Skeletal muscle cell (primary cell): ENCODE results near the gene PGLYRP4.
"Not testable (repeated sequence)": the region's sequence is repeated elsewhere in the genome, so short reads cannot be mapped to it uniquely, and the experiment has no call there.

Experiments
- DNase-seq: peaks from one replicate; pipeline ENCODE4 v3.0.0-alpha.2; 2010; ENCODE audit warnings: low read depth
- H3K4me3 ChIP-seq: 2 replicates; pipeline ENCODE4 v1.5.1; 2011; ENCODE audit warnings: low read depth, mild to moderate bottlenecking, control low read depth, low read length, moderate library complexity

PGLYRP4 gene

DNA sequence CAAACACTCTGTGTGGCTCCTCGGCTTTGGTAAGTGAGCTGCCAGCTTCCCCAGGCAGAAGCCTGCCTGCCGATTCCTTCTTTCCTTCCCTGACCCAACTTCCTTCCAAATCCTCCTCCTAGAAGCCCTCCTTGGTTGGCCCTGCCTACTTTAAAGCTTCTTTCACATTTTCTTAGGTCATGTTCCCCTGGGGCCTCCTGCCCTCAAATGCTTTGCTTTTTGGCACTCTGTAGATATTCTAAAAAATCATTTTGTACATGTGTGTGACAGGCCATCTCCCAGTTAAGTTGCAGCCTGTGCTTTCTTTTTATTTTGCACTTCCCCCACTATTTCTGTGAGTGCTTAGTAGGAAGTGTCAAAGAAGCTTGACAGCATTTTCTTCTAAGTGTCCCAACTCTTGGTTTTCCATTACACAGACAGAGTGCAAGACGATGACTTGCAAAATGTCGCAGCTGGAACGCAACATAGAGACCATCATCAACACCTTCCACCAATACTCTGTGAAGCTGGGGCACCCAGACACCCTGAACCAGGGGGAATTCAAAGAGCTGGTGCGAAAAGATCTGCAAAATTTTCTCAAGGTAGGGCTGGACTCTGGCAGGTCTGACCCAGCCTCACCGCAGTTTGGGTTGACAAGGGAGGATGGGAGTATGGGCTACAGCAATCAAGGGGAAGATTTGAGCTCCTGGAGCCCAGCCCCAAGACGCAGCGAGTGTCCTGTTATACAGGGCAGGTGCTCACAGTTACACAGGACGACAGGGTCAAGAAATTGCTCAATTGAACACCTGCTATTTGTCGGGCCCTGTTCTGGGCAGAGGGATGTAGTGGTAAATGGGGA, 9.4 kb upstream of the PGLYRP4 start, which contains the start of gene S100A9:
Gene S100A9, plus strand, starts transcription at position 2 of the 838 bp plus-strand sequence. Its CDS starts 430 bp downstream, at position 432.
- no peak within 1 kb of the TSS for H3K4me3 ChIP-seq
- DNase-seq, result no peak

DNA sequence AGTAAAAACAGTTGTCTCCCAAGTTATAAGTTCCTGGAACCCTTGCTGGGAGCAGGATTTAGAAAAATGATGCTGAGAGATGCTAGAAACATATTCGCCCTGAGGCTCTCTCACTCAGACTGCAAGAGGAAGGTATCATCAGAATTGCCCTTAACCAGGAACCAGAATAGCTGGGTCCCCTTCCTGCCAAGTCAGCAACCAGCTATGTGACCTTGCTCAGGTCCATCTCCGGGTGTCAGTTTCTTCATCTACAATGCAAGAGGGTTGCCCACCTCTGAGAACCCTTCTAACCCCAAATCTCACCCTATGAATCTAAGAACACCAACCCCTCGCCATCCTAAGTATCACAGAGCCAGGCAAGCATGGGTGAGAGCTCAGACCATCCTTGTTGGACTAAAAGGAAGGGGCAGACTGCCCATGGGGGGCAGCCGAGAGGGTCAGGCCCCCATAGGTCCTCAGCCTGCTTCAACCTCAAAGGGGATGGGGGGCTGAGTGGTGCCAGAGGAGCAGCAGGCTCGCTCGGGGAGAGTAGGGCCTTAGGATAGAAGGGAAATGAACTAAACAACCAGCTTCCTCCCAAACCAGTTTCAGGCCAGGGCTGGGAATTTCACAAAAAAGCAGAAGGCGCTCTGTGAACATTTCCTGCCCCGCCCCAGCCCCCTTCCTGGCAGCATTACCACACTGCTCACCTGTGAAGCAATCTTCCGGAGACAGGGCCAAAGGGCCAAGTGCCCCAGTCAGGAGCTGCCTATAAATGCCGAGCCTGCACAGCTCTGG, 8.6 kb upstream of the PGLYRP4 start:
- no peak overlapping the region for H3K4me3 ChIP-seq
- no peak for DNase-seq

DNA sequence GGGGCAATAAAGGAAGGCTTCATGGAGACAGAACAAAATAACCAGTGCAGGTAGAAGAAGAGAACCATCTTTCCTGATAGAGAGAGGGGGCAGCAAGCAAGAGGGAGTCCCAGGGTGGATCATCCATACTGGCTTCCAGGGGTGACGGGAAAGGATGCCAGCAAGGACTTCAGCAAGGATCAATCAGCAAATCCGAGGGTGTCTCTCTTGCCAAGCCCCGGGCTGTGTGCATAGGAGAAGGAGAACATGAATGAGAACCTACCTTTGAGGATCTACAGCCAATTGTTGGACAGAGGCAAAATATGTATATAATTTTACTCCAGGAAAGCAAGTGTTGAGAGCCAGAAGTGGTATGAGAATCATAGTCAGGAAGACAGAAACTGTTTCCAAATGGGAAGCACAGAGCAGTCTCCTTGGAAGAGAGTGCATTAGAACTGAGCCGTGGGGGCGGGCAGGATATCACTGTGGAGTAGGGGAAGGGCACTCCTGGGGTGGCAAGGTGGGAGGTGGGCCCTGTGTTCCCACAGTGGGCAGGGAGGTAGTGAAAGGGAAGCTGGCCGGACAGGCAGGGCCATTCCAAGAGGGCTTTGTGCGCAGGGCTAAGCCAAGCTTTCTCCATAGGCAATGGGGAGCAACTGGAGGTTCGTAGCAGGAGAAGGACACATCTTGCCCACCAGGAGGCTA, 7.9 kb upstream of the PGLYRP4 start:
- no peak for DNase-seq
- H3K4me3 ChIP-seq, result no peak overlapping the region

DNA sequence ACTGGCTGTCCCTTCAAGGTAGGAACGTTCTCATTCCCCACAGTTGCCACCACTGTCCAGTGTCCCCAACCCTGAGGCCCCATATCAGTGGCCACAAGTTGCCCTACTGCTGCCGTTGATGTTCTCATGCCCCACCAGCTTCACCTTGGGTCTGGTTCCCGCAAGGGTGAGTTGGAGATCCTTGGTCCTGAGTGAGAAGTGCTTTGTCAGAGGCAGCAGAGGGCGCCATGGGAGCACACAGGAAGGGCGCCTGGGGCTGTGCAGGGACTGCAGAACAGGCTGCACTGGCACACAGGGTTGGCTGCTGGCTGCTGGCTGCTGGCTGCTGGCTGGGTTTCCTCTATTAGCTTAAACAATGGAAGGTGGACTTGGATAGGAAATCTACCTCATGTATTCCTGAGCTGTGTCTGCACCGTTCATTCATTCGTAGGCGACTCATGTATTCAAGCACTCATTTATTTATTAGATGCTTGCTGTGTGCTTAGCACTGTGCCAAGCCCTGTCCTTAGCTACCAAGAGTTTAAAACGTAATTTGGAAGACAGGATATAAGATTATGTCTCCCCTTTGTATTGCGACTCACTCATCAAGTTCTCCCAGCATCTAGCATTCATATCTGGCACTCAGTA, 6.9 kb upstream of the PGLYRP4 start:
- no peak overlapping the region for H3K4me3 ChIP-seq
- DNase-seq, result no peak

DNA sequence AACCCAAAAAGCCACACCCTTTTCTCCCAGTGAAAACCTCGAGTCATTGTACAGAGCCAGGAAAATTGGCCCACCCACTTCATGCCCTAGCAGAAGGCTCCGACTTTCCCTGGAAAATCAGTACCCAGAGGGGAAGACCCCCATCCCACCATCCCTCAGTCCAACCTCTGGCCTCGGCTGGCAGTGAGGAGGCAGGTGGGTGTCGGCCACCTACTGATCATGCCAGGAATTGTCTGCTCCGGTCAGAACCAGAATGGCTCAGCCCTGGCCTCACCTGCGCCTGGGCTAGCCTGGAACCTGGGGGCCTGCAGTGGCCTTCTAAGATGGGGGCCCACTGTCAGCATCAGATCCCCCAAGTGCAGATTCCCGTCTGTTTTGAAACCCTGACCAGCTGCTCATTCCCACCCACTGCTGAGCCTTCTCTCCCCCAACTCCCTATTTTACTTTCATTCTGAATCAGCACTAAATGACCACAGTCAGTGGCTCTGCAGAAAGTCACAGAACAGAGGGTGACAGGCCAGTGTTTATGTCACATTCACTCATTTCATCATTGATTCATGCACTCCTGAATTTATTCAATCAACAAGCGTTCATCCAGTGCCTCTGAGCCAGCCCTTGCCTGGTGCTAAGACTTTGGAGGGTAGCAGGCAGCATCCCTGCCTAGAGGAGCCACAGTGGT, 6.0 kb upstream of the PGLYRP4 start:
- DNase-seq, result no peak
- H3K4me3 ChIP-seq, result no peak overlapping the region

DNA sequence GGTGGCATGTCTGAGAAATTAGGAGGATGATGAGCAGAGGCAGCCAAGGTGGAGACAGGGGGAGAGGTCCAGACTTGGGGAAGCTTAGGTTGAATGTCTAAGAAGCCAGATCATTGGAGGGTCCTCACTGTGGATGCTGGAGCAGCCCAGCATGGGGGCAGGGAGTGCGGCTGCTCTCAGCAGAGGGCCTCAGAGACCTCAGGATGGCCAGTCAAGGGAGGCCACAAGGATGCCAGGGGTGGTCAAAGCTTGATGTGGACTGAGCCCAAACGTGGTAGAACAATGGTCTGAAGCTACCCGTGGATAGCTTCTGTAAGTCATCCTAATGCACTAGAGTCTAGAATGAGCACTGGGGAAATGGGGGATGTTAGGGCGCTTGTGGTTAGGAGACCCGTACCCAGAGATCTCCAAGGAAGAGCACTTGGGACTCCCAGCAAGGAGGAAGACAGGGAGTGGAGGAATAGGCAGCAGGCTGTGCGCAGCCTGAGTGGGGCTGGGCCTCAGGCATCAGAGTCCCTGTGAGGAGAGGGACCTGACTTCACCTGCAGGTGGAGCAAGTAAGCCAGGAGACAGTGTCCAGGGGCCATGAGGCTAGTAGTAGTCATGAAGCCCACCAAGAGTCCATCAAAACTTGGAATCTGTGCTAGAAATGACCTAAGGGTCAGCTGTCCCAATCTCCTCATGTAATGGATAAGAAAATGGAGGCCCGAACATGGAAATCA, 4.7 kb upstream of the PGLYRP4 start:
- no peak for DNase-seq
- H3K4me3 ChIP-seq, result no peak overlapping the region

DNA sequence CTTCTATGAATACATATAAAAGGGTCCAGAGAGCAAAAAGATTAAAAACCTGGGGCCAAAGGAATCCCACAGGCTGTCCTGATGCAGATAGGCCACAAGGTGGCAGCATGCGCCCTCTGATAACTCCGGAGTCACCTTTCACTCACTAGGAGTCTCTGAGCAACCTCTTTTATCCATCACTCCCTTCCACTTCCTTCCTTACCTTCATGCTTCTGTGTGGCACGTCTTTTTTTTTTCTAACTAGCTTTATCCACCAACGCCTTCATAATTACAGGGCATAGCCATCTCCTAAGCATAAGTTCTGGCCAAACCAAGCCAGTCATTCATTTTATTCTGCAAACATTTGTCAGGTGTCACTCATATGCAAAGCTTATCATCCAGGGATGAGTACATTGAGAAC, 3.9 kb upstream of the PGLYRP4 start:
- DNase-seq, result peak; percentile 16
- no peak overlapping the region for H3K4me3 ChIP-seq

DNA sequence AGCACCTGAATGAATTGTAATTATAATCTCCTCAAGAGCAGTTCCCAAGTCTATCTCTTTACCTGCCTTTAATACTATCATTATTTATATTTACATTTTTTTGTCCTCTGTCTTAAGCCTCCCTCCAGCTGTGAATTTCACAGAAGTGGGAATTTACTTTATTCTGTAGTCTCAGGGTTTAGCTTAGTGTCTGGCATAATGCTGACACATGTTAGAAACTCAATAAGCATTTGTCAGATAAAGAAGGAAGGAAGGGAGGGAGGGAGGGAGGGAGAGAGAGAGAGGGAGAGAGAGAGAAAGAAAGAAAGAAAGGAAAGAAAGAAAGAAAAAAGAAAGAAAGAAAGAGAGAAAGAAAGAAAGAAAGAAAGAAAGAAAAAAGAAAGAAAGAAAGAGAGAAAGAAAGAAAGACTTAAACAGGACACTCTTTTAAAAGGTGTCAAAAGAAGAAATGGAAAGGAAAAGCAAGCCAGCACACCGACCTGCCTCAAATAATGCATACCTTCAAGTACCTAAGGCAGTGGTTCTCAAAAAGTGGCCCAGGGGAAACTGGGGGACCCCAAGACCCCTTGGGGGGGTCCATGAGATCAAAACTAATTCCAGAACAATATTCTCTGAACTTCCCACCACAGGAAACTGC, 1.8 kb upstream of the PGLYRP4 start:
- DNase-seq, result no peak
- H3K4me3 ChIP-seq, result no peak overlapping the region

DNA sequence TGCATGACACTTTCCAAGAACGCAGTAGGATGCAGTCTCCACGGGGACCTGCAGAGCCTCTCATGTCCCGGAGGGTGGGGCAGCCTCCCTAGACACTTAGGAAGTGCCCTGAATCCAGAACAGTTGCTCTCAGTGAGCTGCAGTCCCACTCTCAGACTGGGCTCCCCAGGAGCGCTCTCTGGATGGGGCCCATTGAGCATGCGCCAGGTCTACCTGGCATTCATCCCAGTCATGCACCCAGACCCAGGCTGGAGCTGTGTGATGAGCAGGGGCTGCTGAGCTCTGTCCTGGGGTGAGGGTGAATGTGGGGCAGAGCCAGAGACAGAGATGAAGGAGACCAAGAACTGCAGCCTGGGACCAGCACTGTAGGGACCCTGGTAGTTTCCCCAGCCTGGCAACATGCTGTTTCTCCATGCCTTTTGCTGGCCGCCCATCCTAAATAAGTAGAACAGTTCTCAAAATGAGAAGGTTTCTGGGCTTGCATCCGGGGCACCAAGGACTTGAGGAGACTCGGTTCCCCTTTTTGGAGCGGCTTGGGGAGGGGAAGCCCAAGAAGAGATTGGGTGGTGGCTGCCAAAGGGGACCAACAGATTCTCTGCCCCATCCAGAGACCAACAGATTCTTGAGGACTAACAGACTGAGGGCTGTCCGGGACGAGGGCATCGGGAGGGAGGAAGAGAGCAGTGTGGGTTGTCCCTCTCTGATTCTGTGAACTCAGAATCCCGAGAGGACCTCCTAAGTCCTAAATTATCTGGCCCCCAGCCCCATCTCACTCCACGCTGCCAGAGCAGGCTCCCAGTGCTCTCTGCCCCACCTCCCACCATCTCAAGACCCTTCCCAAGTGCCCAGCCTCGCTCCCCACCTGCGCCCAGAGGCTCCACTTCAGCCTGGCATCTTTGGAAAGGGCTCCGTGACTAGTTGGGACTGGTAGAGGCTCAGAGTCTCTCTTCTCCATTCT, 1.0 kb upstream of the PGLYRP4 start:
- no peak overlapping the region for H3K4me3 ChIP-seq
- DNase-seq, result no peak

DNA sequence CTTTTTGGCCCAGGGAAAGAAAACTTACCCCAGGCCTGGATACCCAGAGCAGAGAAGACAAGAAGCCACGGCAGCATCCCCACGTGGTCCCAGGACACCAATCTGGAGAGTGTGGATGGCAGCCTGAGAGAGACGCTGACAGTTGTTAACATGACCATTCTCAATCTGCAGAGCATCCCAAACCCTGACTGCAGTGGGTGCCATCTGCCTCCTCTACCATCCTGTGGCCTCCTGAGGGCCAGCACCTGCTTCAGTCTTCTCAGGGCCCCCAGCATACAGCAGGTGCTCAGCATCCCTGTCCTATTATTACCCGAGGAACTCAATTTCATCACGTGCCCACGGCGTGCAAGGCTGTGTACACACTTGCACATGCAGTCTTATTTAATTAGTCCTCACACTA, 785 bp downstream of the PGLYRP4 start:
- H3K4me3 ChIP-seq, result no peak overlapping the region

DNA sequence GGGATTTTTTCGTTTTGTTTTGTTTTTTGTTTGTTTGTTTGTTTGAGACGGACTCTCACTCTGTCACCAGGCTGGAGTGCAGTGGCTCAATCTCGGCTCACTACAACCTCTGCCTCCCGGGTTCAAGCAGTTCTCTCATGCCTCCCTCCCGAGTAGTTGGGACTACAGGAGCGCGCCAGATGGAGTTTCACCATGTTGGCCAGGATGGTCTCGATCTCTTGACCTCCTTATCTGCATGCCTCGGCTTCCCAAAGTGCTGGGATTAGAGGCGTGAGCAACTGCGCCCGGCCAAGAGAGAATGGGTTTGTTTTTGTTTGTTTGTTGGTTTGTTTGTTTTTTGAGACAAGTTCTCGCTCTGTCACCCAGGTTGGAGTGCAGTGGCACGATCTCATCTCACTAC, 1.6 kb downstream of the PGLYRP4 start:
- not testable (repeated sequence) for DNase-seq, H3K4me3 ChIP-seq

More for the DNA sequence above, 785 bp downstream of the PGLYRP4 start:
- no peak for DNase-seq

DNA sequence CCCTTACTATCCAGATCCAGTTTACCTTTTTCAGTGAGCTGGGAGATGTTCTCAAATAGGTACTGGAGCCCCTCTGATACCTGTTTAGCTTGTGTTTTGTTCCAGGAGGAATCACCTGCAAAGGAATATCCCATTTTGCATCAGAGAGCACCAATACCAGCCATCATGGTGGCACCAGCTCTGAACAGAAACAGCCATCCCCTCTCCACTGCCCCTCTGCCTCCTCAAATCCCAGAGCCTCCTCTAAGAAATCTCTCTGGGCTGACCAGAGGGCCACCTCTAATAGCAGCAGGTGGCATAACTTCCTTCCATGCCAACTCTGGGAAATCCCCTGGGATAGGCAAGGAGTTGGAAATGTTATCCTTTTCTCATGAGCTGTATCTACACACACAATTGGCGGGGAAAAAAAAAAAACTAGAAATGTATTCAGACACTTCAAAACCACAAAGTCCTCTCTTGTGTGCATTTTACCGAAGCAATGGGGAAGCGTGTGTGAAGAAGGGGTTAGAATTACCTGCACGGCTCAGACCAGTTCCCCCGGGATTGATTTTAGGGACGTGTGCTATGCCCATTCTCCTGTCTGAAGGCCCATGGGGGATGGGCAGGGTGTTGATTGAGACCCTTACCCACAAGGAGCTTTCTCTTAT, 2.4 kb downstream of the PGLYRP4 start:
- DNase-seq, result no peak

DNA sequence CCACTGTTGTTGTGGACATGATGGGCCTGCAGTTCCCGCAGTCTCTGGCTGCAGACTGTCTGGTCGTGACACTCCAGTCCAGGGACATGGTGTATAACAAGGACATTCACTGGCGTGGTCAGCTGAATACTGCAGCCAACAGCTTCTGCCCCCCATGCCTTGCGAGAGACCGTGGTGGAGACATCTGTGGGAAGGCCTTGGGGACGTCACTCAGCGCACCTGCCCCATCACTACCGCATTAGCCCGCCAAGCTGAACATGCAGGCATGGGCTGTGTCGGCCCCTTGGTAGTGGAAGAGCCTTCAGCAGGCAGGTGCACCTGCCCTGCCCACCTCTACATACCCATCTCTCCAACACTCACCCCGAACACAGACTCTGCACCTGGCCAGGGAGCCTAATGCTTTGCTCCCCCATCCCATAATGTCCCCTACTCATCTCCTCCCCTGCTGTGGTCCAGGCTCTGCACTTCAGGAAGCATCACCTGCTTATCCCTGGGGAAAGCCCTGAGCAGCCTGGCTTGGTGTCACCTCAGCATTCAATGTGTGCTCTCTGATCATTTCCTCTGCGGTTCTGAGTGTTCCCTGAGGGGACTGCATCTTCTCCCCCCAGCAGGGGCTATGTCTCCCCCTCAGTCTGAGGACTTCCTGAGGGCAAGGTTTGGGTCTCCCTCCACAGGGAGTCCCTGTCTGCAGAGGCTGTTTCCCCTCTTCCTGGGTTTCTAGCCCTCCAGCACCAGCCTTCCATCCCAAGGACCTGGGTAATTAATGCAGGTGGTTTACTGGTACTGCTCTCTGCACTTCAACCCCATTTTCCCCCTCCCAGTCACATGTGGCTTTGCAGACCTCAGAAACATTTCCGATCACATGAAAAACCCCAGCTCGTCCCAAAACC, 3.2 kb downstream of the PGLYRP4 start:
- no peak for DNase-seq
- no peak overlapping the region for H3K4me3 ChIP-seq

More for the DNA sequence above, 2.4 kb downstream of the PGLYRP4 start:
- H3K4me3 ChIP-seq, result no peak overlapping the region

DNA sequence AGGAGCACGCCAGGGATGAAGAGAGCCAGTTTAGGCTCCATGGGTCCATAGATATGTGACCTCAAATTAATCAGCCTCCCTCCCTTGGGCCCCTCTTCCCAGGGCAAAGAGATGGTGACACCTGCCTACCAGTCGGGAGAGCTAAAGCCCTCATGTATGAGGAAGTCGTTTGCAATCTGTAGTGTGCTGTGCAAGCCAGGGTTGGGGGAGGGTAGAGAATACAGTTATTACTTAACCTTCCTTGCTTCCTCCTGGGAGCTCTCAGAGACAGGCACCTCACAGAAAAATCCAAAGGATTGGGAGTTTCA, 4.0 kb downstream of the PGLYRP4 start:
- no peak for DNase-seq

DNA sequence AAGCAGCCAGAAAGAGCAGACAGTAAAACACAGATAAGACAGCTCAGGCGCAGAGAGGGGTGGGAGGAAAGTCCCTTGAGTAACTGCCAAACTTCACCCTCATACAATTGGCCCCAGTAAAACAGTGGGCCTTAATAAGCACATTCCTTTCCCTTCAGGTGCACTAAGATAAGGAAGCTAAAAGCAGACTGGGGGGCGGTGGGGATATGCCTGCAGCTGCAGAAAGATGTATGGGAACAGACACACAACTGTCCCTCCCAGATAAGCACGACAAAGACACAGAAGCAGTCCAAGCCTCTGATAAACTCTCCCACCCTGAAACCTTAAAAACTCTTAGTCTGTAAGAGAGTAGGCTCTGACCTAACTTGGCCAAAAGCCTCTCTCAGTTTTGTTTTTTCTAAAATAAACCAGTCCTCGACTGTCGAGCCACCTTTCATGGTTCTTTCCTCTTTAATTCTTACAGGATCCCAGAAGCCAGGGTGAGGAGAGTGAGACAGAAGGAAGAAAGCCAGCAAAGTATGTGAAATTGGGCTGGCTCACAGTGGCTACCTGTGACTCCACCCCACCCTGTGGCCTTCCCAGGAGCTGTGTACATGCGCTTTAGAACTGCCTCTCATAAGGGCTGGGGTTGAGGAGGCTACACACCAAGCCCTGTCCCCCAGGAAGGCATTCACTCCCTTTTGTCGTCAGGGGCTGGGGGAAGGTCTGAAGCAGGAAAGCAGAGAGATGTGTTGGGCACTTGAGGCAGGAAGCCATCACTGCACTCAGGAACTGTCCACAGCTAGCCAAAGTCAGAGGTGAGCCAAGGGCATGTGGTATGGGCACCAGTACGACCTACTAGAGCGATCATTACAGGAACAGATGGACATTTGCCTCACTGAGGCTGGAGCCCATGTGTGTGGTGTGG, 4.6 kb downstream of the PGLYRP4 start:
- no peak for DNase-seq
- H3K4me3 ChIP-seq, result no peak overlapping the region

More for the DNA sequence above, 4.0 kb downstream of the PGLYRP4 start:
- H3K4me3 ChIP-seq, result no peak overlapping the region
